Colonic mucosa (tissue), 4 donors: ENCODE data around the gene CHD6. TPM values are rescaled to one million over a fixed set of nuclear protein-coding genes. Genes with fewer than 3 reads are reported as not detected.

Experiments
- DNase-seq: peaks from one replicate; pipeline ENCODE4 v3.0.0-alpha.2; 2020
- H3K27ac ChIP-seq: fragments of 200-600 bp; one replicate; pipeline ENCODE4 v1.8.0; 2021
- H3K27me3 ChIP-seq: fragments of 200-600 bp; one replicate; pipeline ENCODE4 v1.8.0; 2021
- H3K36me3 ChIP-seq: fragments of 200-600 bp; one replicate; pipeline ENCODE4 v1.8.0; 2021
- H3K4me1 ChIP-seq: fragments of 200-600 bp; one replicate; pipeline ENCODE4 v1.8.0; 2021; ENCODE audit warnings: mild to moderate bottlenecking
- H3K4me3 ChIP-seq: fragments of 200-600 bp; one replicate; pipeline ENCODE4 v1.8.0; 2021
- H3K9ac ChIP-seq, 2 donors: one replicate each; pipeline ENCODE4 v1.7.0; 2013; ENCODE audit warnings: control low read depth in 2 of 2, low read depth in 2 of 2, low read length in 2 of 2
- H3K9me3 ChIP-seq: fragments of 200-600 bp; one replicate; pipeline ENCODE4 v1.8.0; 2021
- CTCF ChIP-seq: fragments of 200-600 bp; IDR thresholded peaks from one replicate; pipeline ENCODE4 v1.8.0; 2022; ENCODE audit warnings: antibody characterized with exemption, mild to moderate bottlenecking
- intact Hi-C: fragments of 100-400 bp; cut with DNase I; formaldehyde crosslinking; loops from one replicate; pipeline ENCODE4 v1.14.1; 2022
- total RNA-seq, 2 donors: library from RNA; stranded (reverse); fragmentation: NEBNext Ultra II Directional in 1 of 2; extraction: Animal tissue kit (Norgen Biotek cat#: 25700) in 1 of 2; gene quantifications; one replicate each; pipeline ENCODE4 v1.2.1, GENCODE V29; 2021
- donor health status: healthy.
- donor health status: DM: no; HTN: no; CAD: no.
- donor health status: DM: no; HTN: no; CAD: no.

The CHD6 gene
- total RNA-seq, 2 donors from 2014 or later, result 18.9 to 27.2 TPM

GRCh38 chr20:41406353-41406752 is 211.8 kb downstream of the CHD6 start:
- no peaks in the 10 kb centered on the region for H3K9me3 ChIP-seq
- H3K27me3 ChIP-seq, result no peaks in the 10 kb centered on the region
- no peak for TF ChIP-seq CTCF
- no peaks in the 10 kb centered on the region for H3K4me1 ChIP-seq
- H3K36me3 ChIP-seq, result peaks cover 8% of the 10 kb centered on the region
- no peak overlapping the region for H3K4me3 ChIP-seq
- DNase-seq, result no peak
- intact Hi-C loops, result no loop called here
- H3K9ac ChIP-seq, result no peak overlapping the region
- H3K27ac ChIP-seq, result no peak overlapping the region

GRCh38 chr20:41405436-41405835 is 212.7 kb downstream of the CHD6 start:
- no peaks in the 10 kb centered on the region for H3K27me3 ChIP-seq
- H3K9me3 ChIP-seq, result no peaks in the 10 kb centered on the region
- intact Hi-C loops, result no loop called here
- DNase-seq, result no peak
- H3K4me1 ChIP-seq, result no peaks in the 10 kb centered on the region
- no peak overlapping the region for H3K4me3 ChIP-seq
- H3K36me3 ChIP-seq, result peaks cover 6% of the 10 kb centered on the region
- no peak overlapping the region for H3K9ac ChIP-seq
- no peak for TF ChIP-seq CTCF
- no peak overlapping the region for H3K27ac ChIP-seq

GRCh38 chr20:41403604-41404003 is 214.6 kb downstream of the CHD6 start:
- intact Hi-C loops, result no loop called here
- Histone ChIP-seq H3K4me1 (no peaks in the 10 kb centered on the region), H3K4me3 (no peak overlapping the region), H3K27me3 (no peaks in the 10 kb centered on the region), H3K9me3 (no peaks in the 10 kb centered on the region), H3K9ac (no peak overlapping the region), H3K27ac (no peak overlapping the region), H3K36me3 (peaks cover 4% of the 10 kb centered on the region)
- no peak for TF ChIP-seq CTCF
- DNase-seq, result no peak

GRCh38 chr20:41398408-41398807 is 219.8 kb downstream of the CHD6 start:
- peak; percentile 55 for DNase-seq
- Histone ChIP-seq H3K4me3 (no peak overlapping the region), H3K9me3 (no peaks in the 10 kb centered on the region), H3K36me3 (no peaks in the 10 kb centered on the region), H3K27me3 (no peaks in the 10 kb centered on the region), H3K27ac (peak overlapping the region; percentile 16), H3K4me1 (no peaks in the 10 kb centered on the region), H3K9ac (no peak overlapping the region)
- no peak for TF ChIP-seq CTCF
- intact Hi-C loops, result no loop called here

GRCh38 chr20:41395667-41396664 is 222.2 kb downstream of the CHD6 start:
- Histone ChIP-seq H3K9ac (no peak overlapping the region), H3K27me3 (no peaks in the 10 kb centered on the region), H3K4me1 (no peaks in the 10 kb centered on the region), H3K4me3 (no peak overlapping the region), H3K36me3 (no peaks in the 10 kb centered on the region), H3K27ac (no peak overlapping the region), H3K9me3 (no peaks in the 10 kb centered on the region)
- DNase-seq, result no peak
- no peak for TF ChIP-seq CTCF
- intact Hi-C loops, result no loop called here
